Measurements from ENCODE around the gene ABCD3.

GRCh38 chr1:94425821-94426484 lies 7.8 kb downstream of the ABCD3 start:
- TF ChIP-seq CTCF (IDR thresholded peaks at IDR 0.05) (no peak), POLR2A (IDR thresholded peaks at IDR 0.05) (no peak)

Measured in lower leg skin (tissue), 3 donors.